IPS-18c (cell line): Measurements from ENCODE around the gene PCBP3.
A peak's percentile ranks its signal among the peaks of the same experiment; 100 is the strongest.

ENCODE experiments used
- H3K4me3 ChIP-seq: 2 replicates; pipeline ENCODE4 v1.7.0; 2013; ENCODE audit warnings: low read depth, mild to moderate bottlenecking, low read length, moderate library complexity; ENCODE audit not compliant: insufficient read depth
- H3K9me3 ChIP-seq: one replicate; pipeline ENCODE4 v1.6.1; 2013; ENCODE audit warnings: mild to moderate bottlenecking, low read length, moderate library complexity; ENCODE audit not compliant: control insufficient read depth, insufficient read depth

The PCBP3 gene

DNA sequence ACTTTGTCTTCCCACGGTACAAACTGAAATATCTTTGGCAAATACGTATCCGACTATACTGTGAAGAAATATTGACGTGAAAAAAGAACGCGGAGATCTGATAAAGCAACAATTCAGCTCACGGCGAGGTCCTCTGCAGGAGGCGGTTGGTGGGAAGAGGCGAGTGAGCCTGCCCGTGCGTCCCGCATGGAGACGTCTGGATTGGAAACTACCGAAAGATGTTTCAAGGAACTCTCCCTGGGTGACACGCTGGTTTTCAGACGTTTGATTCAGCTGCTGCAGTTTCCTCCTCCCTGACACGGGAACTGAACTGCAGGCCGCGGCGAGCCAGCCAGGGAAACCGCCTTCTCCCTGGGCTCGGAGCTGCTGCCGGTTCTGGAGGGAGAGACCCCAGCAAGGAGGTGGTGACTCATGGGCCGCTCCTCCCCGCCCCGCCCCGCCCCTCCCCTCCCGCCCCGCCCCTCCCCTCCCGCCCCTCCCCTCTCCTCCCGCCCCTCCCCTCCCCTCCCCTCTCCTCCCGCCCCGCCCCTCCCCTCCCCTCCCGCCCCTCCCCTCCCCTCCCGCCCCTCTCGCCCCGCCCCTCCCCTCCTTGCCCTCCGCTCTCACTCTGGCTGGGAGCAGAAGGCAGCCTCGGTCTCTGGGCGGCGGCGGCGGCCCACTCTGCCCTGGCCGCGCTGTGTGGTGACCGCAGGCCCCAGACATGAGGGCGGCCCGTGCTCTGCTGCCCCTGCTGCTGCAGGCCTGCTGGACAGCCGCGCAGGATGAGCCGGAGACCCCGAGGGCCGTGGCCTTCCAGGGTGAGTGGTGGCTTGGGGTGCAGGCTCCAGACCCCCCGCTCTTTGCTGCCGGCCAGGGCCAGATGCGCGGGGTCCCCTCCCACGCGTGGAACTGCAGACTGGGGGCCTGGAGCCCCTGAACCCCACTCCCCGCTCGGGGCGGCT lies 337.9 kb downstream of the PCBP3 start, which contains the start of gene COL6A1:
TSS of gene COL6A1 (plus strand) at position 620 of the 941 bp plus-strand sequence. CDS start at position 701, 81 bp downstream.
- H3K4me3 ChIP-seq, result peak within 1 kb of the TSS; percentile 70
- H3K9me3 ChIP-seq, result no peaks in the 10 kb centered on the region

DNA sequence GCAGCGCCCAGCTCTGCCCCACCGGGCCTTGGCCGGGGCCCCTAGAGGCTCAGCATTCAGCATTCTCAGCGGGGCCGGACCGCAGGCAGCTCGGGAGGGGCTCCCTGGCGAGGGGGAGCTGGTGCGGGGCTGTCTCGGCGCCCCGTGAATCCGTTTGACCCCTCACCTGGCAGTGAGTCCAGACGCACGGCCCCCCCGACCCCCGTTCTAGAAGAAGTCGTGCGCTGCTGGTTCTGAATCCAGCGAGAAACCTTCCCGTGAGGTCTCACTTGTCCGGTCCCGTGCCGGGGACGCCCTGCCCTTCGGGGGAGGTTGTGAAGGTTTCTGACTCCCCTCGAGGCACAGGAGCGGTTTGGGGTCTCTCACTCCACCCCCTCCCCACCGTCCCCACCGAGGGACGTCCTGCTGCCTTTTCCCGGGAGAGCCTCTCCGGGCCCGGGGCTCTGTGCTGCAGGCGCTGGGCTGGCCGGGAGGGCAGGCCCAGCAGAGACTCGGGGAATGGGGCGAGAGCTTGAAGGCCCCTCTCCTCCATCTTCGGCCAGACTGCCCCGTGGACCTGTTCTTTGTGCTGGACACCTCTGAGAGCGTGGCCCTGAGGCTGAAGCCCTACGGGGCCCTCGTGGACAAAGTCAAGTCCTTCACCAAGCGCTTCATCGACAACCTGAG lies 338.7 kb downstream of the PCBP3 start:
- Histone ChIP-seq H3K9me3 (no peaks in the 10 kb centered on the region), H3K4me3 (peak overlapping the region; percentile 70)

DNA sequence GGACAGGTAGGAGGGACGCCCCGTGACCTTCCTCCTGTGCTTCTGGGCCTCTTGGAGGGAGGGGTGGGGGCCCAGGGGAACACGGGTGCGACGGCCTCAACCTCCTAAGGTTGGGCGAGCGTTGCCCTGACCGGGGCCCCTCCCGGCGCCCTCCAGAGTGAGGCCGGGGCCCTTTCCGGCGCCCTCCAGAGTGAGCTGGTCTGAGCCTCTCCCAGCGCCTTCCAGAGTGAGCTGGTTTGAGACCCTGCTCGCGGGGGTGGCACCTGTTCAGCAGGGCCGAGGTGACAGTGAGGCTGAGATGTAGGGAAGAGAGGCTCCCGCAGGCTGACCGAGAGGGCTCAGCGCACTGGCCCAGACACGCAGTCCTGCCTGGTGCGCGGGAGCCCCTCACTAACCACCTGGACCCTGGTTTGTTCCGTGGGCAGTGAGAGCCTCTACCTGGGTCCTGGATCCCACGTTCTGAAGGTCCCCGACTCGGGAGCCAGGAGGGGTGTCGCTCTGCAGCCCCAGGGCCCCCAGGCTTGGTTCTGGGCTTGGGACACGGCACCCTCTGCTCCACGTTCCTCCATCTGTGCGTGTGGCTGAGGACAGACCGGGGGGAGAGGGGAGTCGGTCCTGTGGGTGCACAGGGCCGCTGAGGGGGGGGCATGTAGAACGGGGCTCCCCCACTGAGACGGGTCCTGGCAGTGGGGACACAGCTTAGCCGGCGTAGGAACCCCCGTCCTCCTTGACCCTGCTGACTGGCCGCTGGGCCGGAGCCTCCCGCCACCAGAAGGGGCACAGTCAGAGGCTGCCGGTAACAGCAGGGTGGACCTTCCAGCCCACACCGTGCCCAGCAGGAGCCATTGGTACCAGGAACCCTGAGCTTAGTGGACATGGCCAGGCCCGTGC lies 339.5 kb downstream of the PCBP3 start:
- Histone ChIP-seq H3K9me3 (no peaks in the 10 kb centered on the region), H3K4me3 (peak overlapping the region; percentile 70)

DNA sequence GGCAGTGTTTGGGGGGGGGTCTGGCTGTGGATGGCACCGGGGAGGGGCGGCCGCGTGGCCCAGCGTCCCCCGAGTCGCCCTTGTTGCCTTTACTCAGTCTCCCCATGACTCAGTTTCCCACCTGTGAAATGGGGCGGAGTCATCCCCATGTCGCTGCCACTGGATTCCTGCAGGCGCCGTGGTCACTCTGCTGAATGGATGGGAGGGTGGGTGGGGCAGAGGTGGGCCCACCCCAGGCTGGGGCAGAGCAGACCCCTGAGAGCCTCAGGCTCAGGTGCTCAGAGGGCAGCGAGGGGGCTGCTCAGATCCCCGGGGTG lies 340.1 kb downstream of the PCBP3 start:
- Histone ChIP-seq H3K9me3 (no peaks in the 10 kb centered on the region), H3K4me3 (0 out of 2 replicates have a peak overlapping the region, but pooled peaks have one; percentile 70)

DNA sequence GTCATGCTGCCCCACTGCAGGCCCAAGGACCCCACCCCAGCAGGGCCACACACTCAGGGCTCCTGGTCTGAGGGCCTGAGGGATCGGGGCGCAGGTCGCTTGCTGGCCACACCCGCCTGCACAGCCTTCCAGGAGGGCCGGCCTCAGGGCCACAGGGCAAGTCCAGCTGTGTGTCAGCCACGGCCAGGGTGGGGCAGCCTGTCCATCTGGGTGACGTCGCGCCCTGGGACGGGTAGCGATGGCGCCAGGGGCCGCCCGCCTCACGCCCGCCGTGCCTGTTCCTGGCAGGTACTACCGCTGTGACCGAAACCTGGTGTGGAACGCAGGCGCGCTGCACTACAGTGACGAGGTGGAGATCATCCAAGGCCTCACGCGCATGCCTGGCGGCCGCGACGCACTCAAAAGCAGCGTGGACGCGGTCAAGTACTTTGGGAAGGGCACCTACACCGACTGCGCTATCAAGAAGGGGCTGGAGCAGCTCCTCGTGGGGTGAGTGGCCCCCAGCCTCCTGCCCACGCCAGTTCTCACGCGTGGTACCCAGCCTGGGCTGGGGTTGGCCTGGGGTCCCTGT lies 340.5 kb downstream of the PCBP3 start:
- Histone ChIP-seq H3K9me3 (no peaks in the 10 kb centered on the region), H3K4me3 (no peak overlapping the region)

DNA sequence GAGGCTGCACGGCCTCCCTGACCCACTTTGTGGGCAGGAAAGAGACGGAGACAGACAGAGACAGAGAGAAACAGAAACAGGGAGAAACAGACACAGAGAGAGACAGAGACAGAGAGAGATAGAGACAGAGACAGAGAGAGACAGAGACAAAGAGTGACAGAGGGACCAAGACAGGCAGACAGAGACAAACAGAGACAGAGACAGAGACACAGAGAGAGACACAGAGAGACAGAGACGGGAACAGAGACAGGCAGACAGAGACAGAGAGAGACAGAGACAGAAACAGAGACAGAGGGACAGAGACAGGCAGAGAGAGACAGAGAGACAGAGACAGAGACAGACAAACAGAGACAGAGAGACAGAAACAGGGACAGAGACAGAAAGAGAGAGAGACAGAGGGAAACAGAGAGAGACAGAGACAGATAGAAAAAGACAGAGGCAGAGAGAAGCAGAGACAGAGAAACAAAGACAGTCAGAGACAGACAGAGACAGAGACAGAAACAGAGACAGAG lies 341.1 kb downstream of the PCBP3 start:
- no peak overlapping the region for H3K4me3 ChIP-seq

DNA sequence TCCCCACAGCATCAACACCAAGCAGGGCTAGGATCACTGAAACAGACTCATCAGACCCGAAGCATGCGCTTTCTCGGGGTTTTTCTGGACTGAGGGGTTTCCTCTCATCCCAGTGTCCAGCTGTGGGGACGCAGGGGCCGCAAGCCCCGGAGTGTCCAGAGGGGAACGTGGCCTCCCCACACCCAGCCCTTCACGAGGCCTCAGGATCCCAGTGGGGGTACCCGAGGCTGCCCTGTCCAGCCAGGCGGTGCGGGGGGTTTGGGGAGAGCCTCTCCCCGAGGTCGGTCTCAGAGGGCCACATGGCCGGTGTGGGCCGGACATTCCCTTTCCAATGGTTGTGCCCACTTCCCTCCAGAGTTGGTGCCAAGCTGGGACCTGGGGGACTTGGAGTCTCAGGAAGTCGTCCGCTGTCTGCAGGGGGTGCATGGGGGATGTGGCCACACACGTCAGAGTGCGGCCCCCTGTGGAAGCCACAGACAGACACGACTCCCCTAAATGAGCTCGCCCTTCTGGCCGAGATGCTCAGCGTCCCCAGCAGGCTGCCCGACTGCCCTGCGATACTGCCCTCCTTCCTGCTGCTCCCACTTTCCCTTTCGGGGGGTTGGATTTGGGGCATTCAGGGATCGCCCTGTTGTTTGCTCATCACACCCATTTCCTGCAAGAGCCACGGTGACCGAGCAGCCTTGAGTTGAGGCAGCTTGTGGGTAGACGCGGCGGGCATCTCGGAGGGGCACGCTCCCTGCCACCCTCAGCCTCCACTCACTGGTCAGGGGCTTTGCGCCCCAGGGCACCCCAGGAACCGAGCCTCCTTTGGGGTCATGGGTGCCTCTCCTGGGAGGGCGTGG lies 342.2 kb downstream of the PCBP3 start:
- H3K9me3 ChIP-seq, result no peaks in the 10 kb centered on the region
- no peak overlapping the region for H3K4me3 ChIP-seq

More for the DNA sequence above, 341.1 kb downstream of the PCBP3 start:
- H3K9me3 ChIP-seq, result no peaks in the 10 kb centered on the region

DNA sequence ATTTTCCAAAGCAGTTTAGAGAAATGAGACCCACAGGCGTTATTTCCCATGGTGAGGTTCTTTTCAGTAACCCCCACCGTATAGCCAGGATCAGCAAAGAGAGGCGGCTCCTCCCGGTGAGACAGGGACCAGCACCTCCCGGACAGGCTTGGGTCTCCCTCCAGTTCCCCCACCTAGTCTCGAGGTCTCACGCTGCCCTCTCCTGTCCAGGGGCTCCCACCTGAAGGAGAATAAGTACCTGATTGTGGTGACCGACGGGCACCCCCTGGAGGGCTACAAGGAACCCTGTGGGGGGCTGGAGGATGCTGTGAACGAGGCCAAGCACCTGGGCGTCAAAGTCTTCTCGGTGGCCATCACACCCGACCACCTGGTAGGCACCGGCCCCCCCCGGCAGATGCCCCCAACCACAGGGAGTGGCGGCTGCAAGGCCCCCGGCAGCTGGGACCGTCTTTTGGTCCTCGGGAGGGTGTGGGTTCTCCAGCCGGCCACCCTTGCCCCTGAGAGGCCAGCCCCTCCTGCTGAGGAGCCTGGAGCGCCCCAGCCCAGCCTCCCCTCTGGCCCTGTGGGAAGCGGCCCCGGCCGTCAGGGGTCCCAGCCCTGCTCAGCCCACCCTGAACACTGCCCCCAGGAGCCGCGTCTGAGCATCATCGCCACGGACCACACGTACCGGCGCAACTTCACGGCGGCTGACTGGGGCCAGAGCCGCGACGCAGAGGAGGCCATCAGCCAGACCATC lies 343.0 kb downstream of the PCBP3 start:
- H3K9me3 ChIP-seq, result peaks cover under 1% of the 10 kb centered on the region
- no peak overlapping the region for H3K4me3 ChIP-seq

DNA sequence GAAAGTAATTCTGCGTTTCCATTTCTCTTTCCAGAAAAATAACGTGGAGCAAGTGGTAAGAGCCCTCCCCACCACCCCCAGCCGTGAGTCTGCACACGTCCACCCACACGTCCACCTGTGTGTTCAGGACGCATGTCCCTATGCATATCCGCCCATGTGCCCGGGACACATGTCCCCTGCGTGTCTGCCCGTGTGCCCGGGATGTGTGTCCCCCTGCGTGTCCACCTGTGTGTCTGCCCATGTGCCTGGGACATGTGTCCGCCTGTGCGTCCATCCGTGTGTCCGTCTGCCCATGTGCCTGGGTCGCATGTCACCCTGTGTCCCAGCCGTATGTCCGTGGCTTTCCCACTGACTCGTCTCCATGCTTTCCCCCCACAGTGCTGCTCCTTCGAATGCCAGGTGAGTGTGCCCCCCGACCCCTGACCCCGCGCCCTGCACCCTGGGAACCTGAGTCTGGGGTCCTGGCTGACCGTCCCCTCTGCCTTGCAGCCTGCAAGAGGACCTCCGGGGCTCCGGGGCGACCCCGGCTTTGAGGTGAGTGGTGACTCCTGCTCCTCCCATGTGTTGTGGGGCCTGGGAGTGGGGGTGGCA lies 343.7 kb downstream of the PCBP3 start:
- Histone ChIP-seq H3K9me3 (peaks cover 3% of the 10 kb centered on the region), H3K4me3 (no peak overlapping the region)

DNA sequence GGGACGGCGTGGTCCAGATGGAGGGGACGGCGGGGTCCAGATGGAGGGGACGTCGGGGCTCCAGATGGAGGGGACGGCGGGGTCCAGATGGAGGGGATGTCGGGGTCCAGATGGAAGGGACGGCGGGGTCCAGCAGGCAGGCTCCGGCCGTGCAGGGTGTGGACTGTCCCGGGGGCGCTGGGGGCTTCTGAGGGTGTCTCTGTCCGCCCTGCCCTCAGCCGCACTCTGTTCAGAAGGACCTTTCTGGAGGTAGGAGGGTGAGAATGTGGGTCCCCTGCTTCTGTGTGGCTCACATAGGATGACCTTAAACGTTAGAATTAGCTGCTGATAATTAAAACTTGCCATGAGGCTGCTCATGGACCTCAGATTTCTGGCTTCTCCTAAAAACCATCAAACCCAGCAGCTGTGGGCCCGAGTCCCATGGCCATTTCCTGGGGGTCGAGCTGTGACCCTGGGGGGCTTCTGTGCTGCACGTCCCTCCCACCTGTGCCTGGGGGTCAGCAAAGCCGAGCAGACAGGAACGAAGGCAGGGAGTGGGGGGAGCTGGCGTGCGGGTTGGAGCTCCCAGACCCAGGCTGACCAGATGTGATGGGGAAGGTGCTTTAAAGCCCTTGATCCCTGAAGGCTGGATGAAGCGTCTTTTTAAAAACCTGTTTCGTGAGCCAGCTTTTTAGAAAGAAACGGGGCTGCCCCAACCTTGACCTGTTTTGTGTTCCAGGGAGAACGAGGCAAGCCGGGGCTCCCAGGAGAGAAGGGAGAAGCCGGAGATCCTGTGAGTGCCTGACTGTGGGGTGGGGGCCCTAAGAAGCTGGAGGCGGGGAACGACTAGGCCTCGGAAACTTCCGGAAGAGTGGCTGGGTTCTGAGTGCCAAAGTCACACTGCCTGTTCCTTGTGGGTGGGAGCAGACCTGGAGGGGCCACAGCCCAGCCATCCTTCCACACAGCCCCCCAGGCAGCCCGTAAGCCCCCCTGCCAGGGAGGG lies 345.1 kb downstream of the PCBP3 start:
- Histone ChIP-seq H3K9me3 (peaks cover 3% of the 10 kb centered on the region), H3K4me3 (no peak overlapping the region)

DNA sequence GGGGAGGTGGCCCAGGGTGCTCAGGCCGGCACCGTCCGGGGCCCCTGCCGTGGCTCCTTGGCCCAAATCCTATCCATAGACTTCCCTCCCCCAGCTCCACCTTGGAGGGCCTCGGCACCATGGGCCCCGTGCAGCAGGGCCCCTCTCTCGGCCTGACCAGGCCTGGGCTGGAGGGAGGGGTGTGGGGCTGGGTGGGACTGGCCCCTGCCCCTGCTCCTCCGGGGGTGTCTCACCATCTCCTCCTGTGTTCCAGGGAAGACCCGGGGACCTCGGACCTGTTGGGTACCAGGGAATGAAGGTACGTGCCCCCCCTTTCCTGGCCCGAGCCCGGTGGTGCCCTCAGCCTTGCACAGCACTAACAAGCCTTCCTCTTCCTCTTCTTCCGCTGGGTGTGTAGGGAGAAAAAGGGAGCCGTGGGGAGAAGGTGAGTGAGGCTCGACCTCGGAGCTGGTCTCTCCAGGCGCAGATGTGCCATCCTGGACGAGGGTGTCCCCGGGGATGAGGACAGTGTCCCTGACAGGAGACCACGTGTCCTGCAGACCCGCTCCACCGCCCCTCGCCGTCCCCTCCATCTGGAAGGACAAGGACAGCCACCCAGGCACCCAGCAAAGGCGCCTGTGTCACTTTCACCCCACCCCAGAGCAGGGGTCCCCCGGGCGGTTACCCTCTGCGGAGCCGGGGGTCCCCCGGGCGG lies 346.0 kb downstream of the PCBP3 start:
- no peak overlapping the region for H3K4me3 ChIP-seq
- peaks cover 3% of the 10 kb centered on the region for H3K9me3 ChIP-seq

DNA sequence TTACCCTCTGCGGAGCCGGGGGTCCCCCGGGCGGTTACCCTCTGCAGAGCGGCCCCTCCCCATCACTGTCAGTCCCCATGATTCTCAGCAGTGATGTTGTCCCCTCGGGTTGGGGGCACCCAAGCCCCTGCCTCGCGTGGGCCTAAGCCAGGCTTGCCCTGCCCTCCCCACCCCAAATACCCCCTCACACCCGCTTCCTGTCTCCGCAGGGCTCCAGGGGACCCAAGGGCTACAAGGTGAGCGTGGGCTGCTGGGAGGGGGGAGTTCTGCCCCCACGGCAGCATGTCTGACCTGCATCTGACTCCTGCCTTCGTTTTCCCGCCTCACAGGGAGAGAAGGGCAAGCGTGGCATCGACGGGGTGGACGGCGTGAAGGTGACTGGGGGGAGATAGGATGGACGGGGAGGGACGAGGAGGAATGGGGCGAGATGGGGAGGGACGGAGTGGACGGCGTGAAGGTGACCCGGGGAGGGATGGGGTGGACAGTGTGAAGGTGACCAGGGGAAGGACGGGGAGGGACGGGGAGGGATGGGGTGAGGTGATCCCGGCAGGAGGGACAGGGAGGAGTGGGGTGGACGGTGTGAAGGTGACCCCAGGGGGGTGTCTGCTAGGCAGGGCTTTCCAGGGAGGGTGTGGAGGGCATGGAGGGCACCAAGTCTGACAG lies 346.7 kb downstream of the PCBP3 start:
- Histone ChIP-seq H3K9me3 (peaks cover 3% of the 10 kb centered on the region), H3K4me3 (no peak overlapping the region)
